HepG2 (cell line): Measurements from ENCODE around the gene PSMB9. TPM values are rescaled to one million over a fixed set of nuclear protein-coding genes. Genes with fewer than 3 reads are reported as not detected.
A peak's percentile ranks its signal among the peaks of the same experiment; 100 is the strongest.

Experiments used
- ATAC-seq: fragments of 200-7000 bp; cut with Tn5 transposase; 3 replicates; pipeline ENCODE4 v1.9.1; 2020; ENCODE audit warnings: mild to moderate bottlenecking, moderate library complexity
- BruUV-seq: library from RNA; stranded (reverse); fragments of 400-500 nt; replicated peaks from 2 replicates; lab custom pipeline; 2021; lab: Mats Ljungman, UMichigan
- CTCF ChIA-PET: fragments of 300-600 bp; formaldehyde crosslinking; extraction: SDS; loops from one replicate; lab custom pipeline; 2021; ENCODE audit warnings: low total read pairs, inconsistent platforms, low intra/inter-chr PET ratio; lab: Yijun Ruan, JAX
- POLR2A ChIA-PET: fragments of 350-600 bp; sonication (Branson Sonifier 250); formaldehyde crosslinking; loops from one replicate; lab custom pipeline; 2020; ENCODE audit warnings: antibody characterized with exemption, inconsistent platforms; lab: Yijun Ruan, JAX
- DNase-seq: peaks from one replicate; pipeline ENCODE4 v3.0.0-alpha.2; 2015; ENCODE audit warnings: low spot score
- FAIRE-seq: peaks from 3 replicates; lab custom pipeline; 2011; peaks lifted over from hg19 to GRCh38; lab: Jason Lieb, UNC
- H2AFZ ChIP-seq: one replicate; pipeline ENCODE4 v1.6.1; 2011; ENCODE audit warnings: low read length, inconsistent platforms
- H3K27ac ChIP-seq: fragments of 300-600 bp; 3 replicates; pipeline ENCODE4 v1.8.0; 2011; ENCODE audit warnings: mixed run types, mild to moderate bottlenecking, mixed read lengths, low read length, inconsistent platforms; ENCODE audit not compliant: insufficient read depth; ENCODE audit errors: extremely low read length
- H3K27me3 ChIP-seq, 2 experiments: fragments of 200-600 bp in 1 of 2; 2 replicates in 1 of 2; 3 replicates in 1 of 2; pipeline versions ENCODE4 v1.6.0 to v1.8.0; 2011; ENCODE audit warnings: low read length in 2 of 2, mild to moderate bottlenecking in 2 of 2, moderate library complexity in 2 of 2, inconsistent platforms in 1 of 2; ENCODE audit not compliant: insufficient read depth in 2 of 2, control insufficient read depth in 1 of 2
- H3K36me3 ChIP-seq, 2 experiments: fragments of 200-600 bp in 1 of 2; replicated peaks in 1 of 2; 2 replicates in 1 of 2; 3 replicates in 1 of 2; pipeline versions ENCODE4 v1.5.1 to v1.8.0; 2011; ENCODE audit warnings: low read length in 2 of 2, inconsistent platforms in 1 of 2; ENCODE audit not compliant: insufficient read depth in 2 of 2, control insufficient read depth in 1 of 2
- H3K4me1 ChIP-seq: 2 replicates; pipeline ENCODE4 v1.5.1; 2012; ENCODE audit warnings: low read length, inconsistent platforms; ENCODE audit not compliant: insufficient read depth
- H3K4me2 ChIP-seq: 2 replicates; pipeline ENCODE4 v1.6.0; 2011; ENCODE audit warnings: low read depth, low read length, inconsistent platforms
- H3K4me3 ChIP-seq, 3 experiments: fragments of 200-600 bp in 1 of 3; sonication (generic), shearing (Covaris generic) in 1 of 3; replicated peaks in 1 of 3; 2 replicates each; pipeline ENCODE4 v1.5.1; 2011 to 2016; ENCODE audit warnings: low read length in 3 of 3, inconsistent platforms in 2 of 3, low read depth in 2 of 3, mild to moderate bottlenecking in 2 of 3, control low read depth in 1 of 3, mixed read lengths in 1 of 3; ENCODE audit not compliant: insufficient read depth in 1 of 3
- H3K79me2 ChIP-seq: one replicate; pipeline ENCODE4 v1.6.1; 2011; ENCODE audit warnings: low read length, inconsistent platforms; ENCODE audit not compliant: insufficient read depth
- H3K9ac ChIP-seq: 2 replicates; pipeline ENCODE4 v1.6.0; 2011; ENCODE audit warnings: mild to moderate bottlenecking, low read depth, low read length, inconsistent platforms; ENCODE audit not compliant: insufficient read depth
- H3K9me3 ChIP-seq: 2 replicates; pipeline ENCODE4 v1.5.1; 2012; ENCODE audit warnings: mild to moderate bottlenecking, low read length
- H4K20me1 ChIP-seq: 2 replicates; pipeline ENCODE4 v1.6.0; 2011; ENCODE audit warnings: inconsistent platforms, mild to moderate bottlenecking, low read length, moderate library complexity; ENCODE audit not compliant: insufficient read depth
- KMT2B ChIP-seq: IDR thresholded peaks from 2 replicates; pipeline ENCODE4 v1.6.1; 2016; ENCODE audit warnings: missing genetic modification reagents, missing compliant biosample characterization
- ZBTB46 ChIP-seq: sonication (generic); formaldehyde crosslinking; IDR thresholded peaks from 2 replicates; pipeline ENCODE4 v1.4.0; 2020; ENCODE audit warnings: mild to moderate bottlenecking, missing genetic modification reagents, borderline replicate concordance
- ZNF207 ChIP-seq: fragments of 450-650 bp; IDR thresholded peaks from 2 replicates; pipeline ENCODE4 v1.6.1; 2016; ENCODE audit warnings: antibody characterized with exemption, borderline replicate concordance
- ZNF263 ChIP-seq: sonication (generic); formaldehyde crosslinking; IDR thresholded peaks from 2 replicates; pipeline ENCODE4 v1.4.0; 2020; ENCODE audit warnings: missing genetic modification reagents
- ZNF33A ChIP-seq: sonication (generic); formaldehyde crosslinking; IDR thresholded peaks from 2 replicates; pipeline ENCODE4 v1.5.1; 2020; ENCODE audit warnings: missing genetic modification reagents, mild to moderate bottlenecking, moderate library complexity, borderline replicate concordance
- ZNF781 ChIP-seq: sonication (generic); formaldehyde crosslinking; IDR thresholded peaks from 2 replicates; pipeline ENCODE4 v1.5.1; 2020; ENCODE audit warnings: borderline replicate concordance, mild to moderate bottlenecking, missing genetic modification reagents; ENCODE audit errors: not compliant biosample characterization
- ZUFSP ChIP-seq: sonication (generic); formaldehyde crosslinking; IDR thresholded peaks from 2 replicates; pipeline ENCODE4 v1.9.0; 2021; ENCODE audit warnings: missing genetic modification reagents, mild to moderate bottlenecking, borderline replicate concordance
- WGBS: methylation state at CpG from one replicate; pipeline ENCODE4 v1.1.6; 2017; ENCODE audit warnings: low lambda C conversion rate; 5-methylcytosine and 5-hydroxymethylcytosine counted together
- in situ Hi-C: cut with HindIII; loops from 2 replicates; pipeline ENCODE4 v1.10.0; 2017; ENCODE audit warnings: low pct_unique_long_range_greater_than_20kb; ENCODE audit not compliant: extremely low pct_ligation_motif_present
- intact Hi-C: fragments of 100-400 bp; cut with micrococcal nuclease; formaldehyde crosslinking; loops from one replicate; pipeline ENCODE4 v1.10.0; 2022; ENCODE audit not compliant: unreplicated experiment
- polyA plus RNA-seq, 8 experiments: library from polyadenylated mRNA; depleted of rRNA in 3 of 8; stranded (reverse) in 7 of 8; unstranded in 1 of 8; fragments of >200 nt; fragmentation: Illumina TruSeq in 4 of 8; extraction: Trizol in 4 of 8; gene quantifications; 2 replicates each; pipeline versions ENCODE4 v1.2.1 to v1.2.3, GENCODE V29; 2011 to 2016; ENCODE audit warnings: low read depth in 4 of 8, missing spikeins in 1 of 8, mixed read lengths in 1 of 8; ENCODE audit not compliant: insufficient read depth in 1 of 8
- total RNA-seq, 5 experiments: library from RNA; depleted of rRNA; stranded (reverse); fragments of >200 nt; fragmentation: Illumina TruSeq; extraction: Trizol; gene quantifications; 2 replicates each; pipeline ENCODE4 v1.2.3, GENCODE V29; 2016; ENCODE audit warnings: low read depth in 1 of 5

PSMB9 gene
- total and polyA plus RNA-seq, 2 of the 13 experiments (the other 11 are each of a cell fraction or from before 2014, with no cell fraction given) = 15.6 to 16.0 TPM

GRCh38 chr6:32827025-32827424, 27.0 kb upstream of the PSMB9 start (continued):
- TF ChIP-seq ZUFSP (CRISPR knock-in tag) = no peak
- TF ChIP-seq ZNF33A = no peak
- no peak for TF ChIP-seq ZNF207
- TF ChIP-seq ZNF781 = no peak
- TF ChIP-seq ZBTB46 = no peak

GRCh38 chr6:32829495-32829894, 24.5 kb upstream of the PSMB9 start:
- no peaks in the 10 kb centered on the region for H3K4me1 ChIP-seq
- peaks cover 11 to 26% of the 10 kb centered on the region in 2 experiments; a peak in 4 of 5 replicates for H3K36me3 ChIP-seq
- DNase-seq (no peak), ATAC-seq (no peak; the same call in 2 of the 3 replicates), FAIRE-seq (no peak)
- BruUV-seq = no TSS peak
- ChIA-PET POLR2A (interaction anchor here (1.2 kb wide), 1 partner anchor 9 kb away, joined by 3 read pairs; the partner anchor contains the start of gene TAP2), CTCF (no interaction called here)
- intact Hi-C loops (no loop called here), in situ Hi-C loops (no loop called here)
- no peak overlapping the region for H3K4me3 ChIP-seq
- H3K4me2 ChIP-seq = no peak overlapping the region
- WGBS = 78% methylated on average over 7 of the region's 7 CpGs
- H2AFZ ChIP-seq = no peak overlapping the region
- no peaks in the 10 kb centered on the region for H3K27me3 ChIP-seq
- no peak overlapping the region for H3K9ac ChIP-seq
- no peaks in the 10 kb centered on the region for H4K20me1 ChIP-seq
- peak; percentile 88 for TF ChIP-seq ZNF263 (CRISPR knock-in tag)
- no peak for TF ChIP-seq KMT2B (CRISPR knock-in tag)
- no peaks in the 10 kb centered on the region for H3K9me3 ChIP-seq
- H3K27ac ChIP-seq = no peak overlapping the region
- H3K79me2 ChIP-seq = no peaks in the 10 kb centered on the region
